ENCODE results near the gene TMEM127. TPM values are rescaled to one million over a fixed set of nuclear protein-coding genes. Genes with fewer than 3 reads are reported as not detected.

TMEM127 gene
- total RNA-seq (10 to 100 TPM; 24.3 to 89.2 (median 66.7) TPM), polyA plus RNA-seq (10 to 100 TPM; 14.9 to 48.2 (median 14.9) TPM)
- long read RNA-seq, donor 1, full-length matches to known transcripts = 16 of 157 reads
- long read RNA-seq, donor 1, partial matches to known transcripts = 53 of 157 reads
- long read RNA-seq, donor 1, other reads (novel, unspliced or antisense) = 88 of 157 reads
- long read RNA-seq, donor 2, full-length matches to known transcripts = 14 of 24 reads
- long read RNA-seq, donor 2, partial matches to known transcripts = 10 of 24 reads
- long read RNA-seq, donor 2, other reads (novel, unspliced or antisense) = 0 of 24 reads
- long read RNA-seq, donor 3, full-length matches to known transcripts = 18 of 23 reads
- long read RNA-seq, donor 3, partial matches to known transcripts = 5 of 23 reads
- long read RNA-seq, donor 3, other reads (novel, unspliced or antisense) = 0 of 23 reads
- long read RNA-seq, donor 4, partial matches to known transcripts = 1 of 12 reads
- long read RNA-seq, donor 4, other reads (novel, unspliced or antisense) = 11 of 12 reads
- long read RNA-seq, donor 5, full-length matches to known transcripts = 107 of 138 reads
- long read RNA-seq, donor 5, partial matches to known transcripts = 10 of 138 reads
- long read RNA-seq, donor 5, other reads (novel, unspliced or antisense) = 21 of 138 reads
- long read RNA-seq, donor 6, partial matches to known transcripts = 0 of 10 reads
- long read RNA-seq, donor 6, other reads (novel, unspliced or antisense) = 10 of 10 reads
- long read RNA-seq, donor 7, full-length matches to known transcripts = 9 of 120 reads
- long read RNA-seq, donor 7, partial matches to known transcripts = 67 of 120 reads
- long read RNA-seq, donor 7, other reads (novel, unspliced or antisense) = 44 of 120 reads
- long read RNA-seq, donor 8, full-length matches to known transcripts = 14 of 25 reads
- long read RNA-seq, donor 8, partial matches to known transcripts = 11 of 25 reads
- long read RNA-seq, donor 8, other reads (novel, unspliced or antisense) = 0 of 25 reads
- long read RNA-seq, donor 9, full-length matches to known transcripts = 9 of 20 reads
- long read RNA-seq, donor 9, partial matches to known transcripts = 11 of 20 reads
- long read RNA-seq, donor 9, other reads (novel, unspliced or antisense) = 0 of 20 reads
- long read RNA-seq, donor 10, full-length matches to known transcripts = 13 of 13 reads
- long read RNA-seq, donor 10, partial matches to known transcripts = 0 of 13 reads
- long read RNA-seq, donor 10, other reads (novel, unspliced or antisense) = 0 of 13 reads

DNA sequence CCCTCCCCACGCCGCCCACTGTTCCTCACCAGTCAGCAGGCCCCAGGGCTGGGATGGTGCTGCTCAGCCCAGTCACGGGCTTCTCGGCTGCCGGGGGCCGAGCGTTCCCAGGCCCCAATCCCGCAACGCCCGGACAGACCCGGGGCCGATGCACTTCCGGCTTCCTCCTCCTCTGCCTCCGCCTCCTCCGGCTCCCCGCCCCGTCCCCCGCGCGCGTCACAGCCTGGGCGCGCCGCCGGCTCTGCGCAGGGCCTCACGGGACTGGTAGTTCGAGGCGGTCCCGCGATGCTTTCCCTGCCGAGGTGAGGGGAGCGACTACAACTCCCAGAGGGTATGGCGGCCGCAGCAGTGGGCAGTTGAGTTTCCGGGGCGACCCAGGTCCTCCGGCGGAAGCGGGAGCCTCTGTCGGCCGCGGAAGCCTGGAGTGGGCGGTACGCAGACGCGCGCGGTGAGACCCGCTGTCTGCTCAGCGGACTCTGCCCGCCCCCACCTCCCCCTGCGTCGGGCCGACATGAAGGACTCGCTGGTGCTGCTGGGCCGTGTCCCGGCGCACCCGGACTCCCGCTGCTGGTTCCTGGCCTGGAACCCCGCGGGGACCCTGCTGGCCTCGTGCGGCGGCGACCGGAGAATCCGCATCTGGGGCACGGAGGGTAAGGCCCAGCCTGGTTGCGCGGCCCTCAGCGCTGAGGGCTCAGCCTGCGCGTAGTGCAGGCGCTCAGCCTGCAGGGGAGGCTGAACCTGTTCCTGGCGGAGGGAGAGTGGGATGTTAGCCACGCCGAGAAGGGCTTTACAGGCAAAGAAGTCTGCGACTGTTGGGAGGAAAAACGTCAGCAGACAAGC is at the start of gene TMEM127, which contains the start of gene CIAO1:
TMEM127 (minus strand) TSS at position 158 of the 840 bp plus-strand sequence. CDS start 616 bp downstream, outside the sequence.
CIAO1 (plus strand) TSS at position 386 of the 840 bp plus-strand sequence; CDS start at position 512, 126 bp downstream.
- WGBS, 4 donors = 0 to 1% (median 0%) methylated on average over 18 to 81 of the region's 81 CpGs
- H3K4me3 ChIP-seq = peak within 1 kb of the TSS; percentile 36 to 97 (median 80)
- H3K4me1 ChIP-seq (replicated peaks in 1 of 2) = peaks cover 25 to 47% of the 10 kb centered on the region in 2 donors
- H3K9me3 ChIP-seq (replicated peaks in 1 of 3) = no peaks in the 10 kb centered on the region
- TF ChIP-seq POLR2A (IDR thresholded peaks at IDR 0.05) = peak; percentile 66 to 89
- TF ChIP-seq CTCF (IDR thresholded peaks at IDR 0.05) = peak in 5 of 6 experiments; percentile 12 to 59 (median 48)
- peaks cover 0 to 50% of the 10 kb centered on the region in 2 donors for H3K36me3 ChIP-seq (replicated peaks in 1 of 2)
- peak; percentile 99 for DNase-seq
- H3K27me3 ChIP-seq = no peaks in the 10 kb centered on the region
- intact Hi-C loops (cut with DNase I) = loop anchor here in 1 of 2 donors (10.0 kb wide), 1 partner anchor 121 kb away; the partner anchor contains the start of gene DUSP2
- H3K27ac ChIP-seq = peak within 1 kb of the TSS; percentile 48 to 99 (median 94)

- Histone ChIP-seq H3K36me3 (replicated peaks in 1 of 2) (no peaks in the 10 kb centered on the region), H3K4me3 (no peak overlapping the region), H3K27ac (no peak overlapping the region), H3K4me1 (replicated peaks in 1 of 2) (no peaks in the 10 kb centered on the region), H3K27me3 (peaks cover 12% of the 10 kb centered on the region), H3K9me3 (replicated peaks in 1 of 3) (no peaks in the 10 kb centered on the region)
- intact Hi-C loops (cut with DNase I) = loop anchor here in 1 of 2 donors (10.0 kb wide), 1 partner anchor 190 kb away; the partner anchor contains the start of gene NEURL3
- no peak for DNase-seq
- TF ChIP-seq POLR2A (IDR thresholded peaks at IDR 0.05) = no peak
- no peak for TF ChIP-seq CTCF (IDR thresholded peaks at IDR 0.05)
- WGBS, 4 donors = 68 to 76% (median 72%) methylated on average over 3 of the region's 3 CpGs
These were observed 49.2 kb upstream of the TMEM127 start for GRCh38 chr2:96315005-96315399.

DNA sequence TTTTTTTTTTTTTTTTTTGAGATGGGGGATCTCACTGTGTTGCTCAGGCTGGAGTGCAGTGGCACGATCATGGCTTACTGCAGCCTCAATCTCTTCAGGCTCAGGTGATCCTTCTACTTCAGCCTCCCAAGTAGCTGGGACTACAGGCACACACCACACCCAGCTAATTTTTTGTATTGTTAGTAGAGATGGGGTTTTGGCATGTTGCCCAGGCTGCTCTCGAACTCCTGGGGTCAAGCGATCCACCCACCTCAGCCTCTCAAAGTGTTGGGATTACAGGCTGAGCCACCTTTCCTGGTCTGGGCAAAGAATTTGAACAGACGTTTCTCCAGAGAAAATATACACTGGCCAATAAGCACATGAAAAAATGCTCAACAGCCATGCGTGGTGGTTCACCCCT is 42.5 kb upstream of the TMEM127 start:
- no peak for TF ChIP-seq POLR2A (IDR thresholded peaks at IDR 0.05)
- no peak for TF ChIP-seq CTCF (IDR thresholded peaks at IDR 0.05)
- intact Hi-C loops (cut with DNase I) = no loop called here
- no peak for DNase-seq
- peaks cover 7 to 19% of the 10 kb centered on the region in 2 donors for H3K4me1 ChIP-seq (replicated peaks in 1 of 2)
- no peak overlapping the region for H3K4me3 ChIP-seq
- peaks cover 0 to 3% of the 10 kb centered on the region in 2 donors for H3K36me3 ChIP-seq (replicated peaks in 1 of 2)
- H3K9me3 ChIP-seq (replicated peaks in 1 of 3) = no peaks in the 10 kb centered on the region
- no peak overlapping the region for H3K27ac ChIP-seq
- H3K27me3 ChIP-seq = no peaks in the 10 kb centered on the region
- 72 to 80% (median 73%) methylated on average over 5 of the region's 5 CpGs for WGBS, 4 donors
